ENCODE measurements around the gene TNS3. TPM values are rescaled to one million over a fixed set of nuclear protein-coding genes. Genes with fewer than 3 reads are reported as not detected.

Gene TNS3
- total and polyA plus RNA-seq, 4 donors = 40.5 to 140 (median 86.7) TPM

DNA sequence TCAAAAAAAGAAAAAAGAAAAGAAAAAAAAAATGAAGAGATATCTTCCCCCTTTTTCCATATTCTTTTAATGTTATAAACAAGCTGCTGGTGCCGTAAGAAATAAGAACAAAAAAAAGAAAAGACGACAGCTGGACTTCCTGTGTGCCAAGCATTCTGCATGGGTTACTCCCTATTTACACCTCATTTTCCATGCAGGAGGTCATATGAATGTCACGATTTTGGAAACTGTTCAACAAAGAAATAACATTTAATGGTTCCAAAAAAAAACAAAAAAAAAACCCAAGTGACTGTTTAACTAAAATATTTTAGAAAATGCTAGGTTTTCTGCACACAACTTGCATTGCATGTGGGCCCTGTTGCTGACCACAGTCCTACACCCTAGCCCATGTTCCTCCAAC is 159.3 kb downstream of the TNS3 start:
- intact Hi-C loops (cut with DNase I) = loop anchor here in 1 of 2 donors (5.0 kb wide), 1 partner anchor 85 kb away; no protein-coding TSS in a partner anchor
- peak overlapping the region in 1 of 2 donors; percentile 23 for H3K27ac ChIP-seq (ENCODE audit: low read depth in 1 of 2, low read length in 2 of 2)
- ATAC-seq (ENCODE audit: low FRiP score) = no peak
- no peak for DNase-seq
- no peaks in the 10 kb centered on the region for H3K4me1 ChIP-seq (ENCODE audit: control insufficient read depth in 1 of 2, insufficient read depth in 2 of 2, low read length in 2 of 2)
- no peak overlapping the region for H3K4me3 ChIP-seq (ENCODE audit: low read length in 2 of 2)
- H3K27me3 ChIP-seq (ENCODE audit: control insufficient read depth in 1 of 2, insufficient read depth in 2 of 2, low read length in 1 of 2) = no peaks in the 10 kb centered on the region
- H3K36me3 ChIP-seq (ENCODE audit: control insufficient read depth in 1 of 2, insufficient read depth in 2 of 2, low read length in 1 of 2) = peaks cover 0 to 4% of the 10 kb centered on the region in 2 donors
- H3K9me3 ChIP-seq (ENCODE audit: control insufficient read depth, low read length) = no peaks in the 10 kb centered on the region
- 1 to 18% methylated on average over 3 of the region's 3 CpGs for WGBS, 2 donors

DNA sequence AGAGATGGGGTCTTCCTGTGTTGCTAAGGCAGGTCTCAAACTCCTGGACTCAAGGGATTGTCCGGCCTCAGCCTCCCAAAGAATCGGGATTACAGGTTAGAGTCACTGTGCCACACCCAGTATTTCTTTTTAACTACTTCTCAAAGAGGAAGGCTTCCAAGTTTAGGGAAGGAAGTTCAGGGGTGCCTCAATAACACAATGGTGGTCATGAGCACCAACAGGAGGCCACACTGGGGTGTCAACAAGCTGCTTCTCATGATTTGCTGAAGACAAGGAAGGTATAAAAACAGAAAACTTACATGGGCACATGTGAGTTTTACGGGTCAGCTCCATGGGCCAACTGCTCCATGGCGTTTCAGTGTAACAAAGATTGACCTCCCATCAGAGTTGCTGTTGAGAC is 160.5 kb downstream of the TNS3 start:
- H3K4me1 ChIP-seq (ENCODE audit: control insufficient read depth in 1 of 2, insufficient read depth in 2 of 2, low read length in 2 of 2) = no peaks in the 10 kb centered on the region
- peaks cover 0 to 4% of the 10 kb centered on the region in 2 donors for H3K36me3 ChIP-seq (ENCODE audit: control insufficient read depth in 1 of 2, insufficient read depth in 2 of 2, low read length in 1 of 2)
- no peak for ATAC-seq (ENCODE audit: low FRiP score)
- no peaks in the 10 kb centered on the region for H3K9me3 ChIP-seq (ENCODE audit: control insufficient read depth, low read length)
- no peak for DNase-seq
- H3K27me3 ChIP-seq (ENCODE audit: control insufficient read depth in 1 of 2, insufficient read depth in 2 of 2, low read length in 1 of 2) = no peaks in the 10 kb centered on the region
- 95 to 97% methylated on average over 4 of the region's 4 CpGs for WGBS, 2 donors
- intact Hi-C loops (cut with DNase I) = loop anchor here in 1 of 2 donors (5.0 kb wide), 1 partner anchor 84 kb away; no protein-coding TSS in a partner anchor
- H3K4me3 ChIP-seq (ENCODE audit: low read length in 2 of 2) = no peak overlapping the region
- no peak overlapping the region for H3K27ac ChIP-seq (ENCODE audit: low read depth in 1 of 2, low read length in 2 of 2)

DNA sequence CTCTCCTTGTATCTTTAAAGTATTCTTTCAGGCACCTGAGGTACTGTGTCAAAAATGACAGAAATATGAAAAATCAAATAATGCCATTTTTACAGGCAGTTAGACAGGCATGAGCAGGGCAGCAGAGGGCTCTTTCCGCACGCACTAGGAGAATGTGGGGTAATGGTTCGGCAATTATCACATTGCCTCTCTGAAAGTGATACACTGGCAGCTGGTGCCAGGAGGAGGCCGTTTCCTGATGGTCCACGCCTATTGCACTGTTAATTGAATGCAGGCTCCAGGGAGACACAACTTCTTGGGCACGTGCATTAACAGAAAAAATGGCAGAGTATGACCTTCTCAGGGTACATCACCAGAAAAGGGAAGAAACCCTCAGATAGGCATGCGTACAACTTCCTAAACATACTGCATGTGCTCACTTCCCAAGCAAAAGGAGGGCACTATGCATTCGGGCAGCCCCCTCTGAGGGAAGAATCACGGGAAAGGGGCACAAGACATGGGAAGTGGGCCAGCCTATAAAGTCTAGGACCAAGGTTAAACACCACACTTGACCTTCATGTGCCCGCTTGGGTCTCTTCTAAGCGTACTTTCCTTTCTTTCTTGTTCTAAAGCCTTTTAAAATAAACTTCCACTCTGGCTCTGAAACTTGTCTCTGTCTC is 161.7 kb downstream of the TNS3 start:
- H3K36me3 ChIP-seq (ENCODE audit: control insufficient read depth in 1 of 2, insufficient read depth in 2 of 2, low read length in 1 of 2) = peaks cover 0 to 4% of the 10 kb centered on the region in 2 donors
- H3K9me3 ChIP-seq (ENCODE audit: control insufficient read depth, low read length) = no peaks in the 10 kb centered on the region

DNA sequence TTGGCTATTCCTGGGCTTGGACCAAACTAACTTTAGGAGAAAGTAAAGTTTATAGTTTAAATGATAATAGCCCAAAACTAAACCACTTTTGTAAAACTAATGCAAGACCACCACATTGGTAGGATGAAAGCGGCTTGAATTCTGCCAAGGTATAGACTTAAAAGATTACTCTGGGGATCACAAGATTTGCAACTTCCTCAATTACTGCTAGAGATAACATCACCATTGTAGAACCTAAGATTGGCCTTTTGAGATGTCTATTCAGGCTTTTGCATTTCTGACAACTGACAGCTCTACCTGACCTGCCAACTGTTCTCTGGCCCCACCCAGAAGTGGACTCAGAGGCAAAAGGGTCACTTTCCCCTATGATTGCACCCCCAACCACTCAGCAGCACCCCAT is 162.4 kb downstream of the TNS3 start:
- WGBS, 2 donors = 97 to 100% methylated on average over 1 of the region's 1 CpG
- H3K4me3 ChIP-seq (ENCODE audit: low read length in 2 of 2) = no peak overlapping the region
- DNase-seq = no peak
- no peaks in the 10 kb centered on the region for H3K9me3 ChIP-seq (ENCODE audit: control insufficient read depth, low read length)
- no peak for ATAC-seq (ENCODE audit: low FRiP score)
- no peaks in the 10 kb centered on the region for H3K27me3 ChIP-seq (ENCODE audit: control insufficient read depth in 1 of 2, insufficient read depth in 2 of 2, low read length in 1 of 2)
- H3K36me3 ChIP-seq (ENCODE audit: control insufficient read depth in 1 of 2, insufficient read depth in 2 of 2, low read length in 1 of 2) = peaks cover 0 to 4% of the 10 kb centered on the region in 2 donors
- intact Hi-C loops (cut with DNase I) = no loop called here
- H3K4me1 ChIP-seq (ENCODE audit: control insufficient read depth in 1 of 2, insufficient read depth in 2 of 2, low read length in 2 of 2) = no peaks in the 10 kb centered on the region
- H3K27ac ChIP-seq (ENCODE audit: low read depth in 1 of 2, low read length in 2 of 2) = no peak overlapping the region

More for the DNA sequence above, 161.7 kb downstream of the TNS3 start:
- no peaks in the 10 kb centered on the region for H3K4me1 ChIP-seq (ENCODE audit: control insufficient read depth in 1 of 2, insufficient read depth in 2 of 2, low read length in 2 of 2)
- ATAC-seq (ENCODE audit: low FRiP score) (no peak), DNase-seq (no peak)
- WGBS, 2 donors = 95 to 98% methylated on average over 11 of the region's 11 CpGs
- H3K4me3 ChIP-seq (ENCODE audit: low read length in 2 of 2) = no peak overlapping the region
- H3K27ac ChIP-seq (ENCODE audit: low read depth in 1 of 2, low read length in 2 of 2) = no peak overlapping the region
- no peaks in the 10 kb centered on the region for H3K27me3 ChIP-seq (ENCODE audit: control insufficient read depth in 1 of 2, insufficient read depth in 2 of 2, low read length in 1 of 2)
- intact Hi-C loops (cut with DNase I) = loop anchor here in 1 of 2 donors (5.0 kb wide), 1 partner anchor 83 kb away; no protein-coding TSS in a partner anchor

DNA sequence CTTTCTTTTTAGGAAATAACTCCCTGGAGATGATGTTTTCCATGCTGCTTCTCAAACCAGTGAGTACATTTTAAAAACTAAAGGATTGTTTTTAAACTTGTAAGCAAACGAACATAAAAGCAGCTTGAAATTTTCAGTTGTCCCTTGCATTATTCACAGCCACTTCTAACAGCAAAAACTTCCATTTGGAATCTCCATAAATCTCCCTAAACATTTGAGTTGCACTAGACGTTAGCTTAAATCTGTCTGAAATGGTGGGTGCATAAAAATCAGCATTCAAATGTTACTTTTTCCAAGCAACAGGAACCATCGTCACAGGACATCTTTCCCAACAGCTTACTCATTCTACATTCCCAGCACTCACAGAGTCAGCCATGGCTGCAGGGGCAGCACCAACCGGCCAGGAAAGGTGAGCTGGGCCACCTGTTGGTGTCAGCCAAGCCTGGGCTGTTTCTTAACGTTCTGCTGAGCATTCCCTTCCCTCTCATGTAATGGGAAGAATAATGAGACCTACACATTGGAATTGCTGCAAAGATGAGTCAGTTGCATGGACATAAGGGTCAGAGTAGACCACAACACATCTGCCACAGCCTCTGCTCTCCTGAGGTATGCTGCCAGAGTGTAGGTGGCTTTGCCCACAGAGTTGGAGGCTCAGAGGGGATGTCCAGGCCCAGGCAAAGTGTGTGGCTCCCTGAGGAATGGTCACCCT is 163.2 kb downstream of the TNS3 start:
- no peaks in the 10 kb centered on the region for H3K27me3 ChIP-seq (ENCODE audit: control insufficient read depth in 1 of 2, insufficient read depth in 2 of 2, low read length in 1 of 2)
- DNase-seq (no peak), ATAC-seq (ENCODE audit: low FRiP score) (no peak)
- H3K9me3 ChIP-seq (ENCODE audit: control insufficient read depth, low read length) = no peaks in the 10 kb centered on the region
- H3K27ac ChIP-seq (ENCODE audit: low read depth in 1 of 2, low read length in 2 of 2) = no peak overlapping the region
- intact Hi-C loops (cut with DNase I) = no loop called here
- H3K4me3 ChIP-seq (ENCODE audit: low read length in 2 of 2) = no peak overlapping the region
- WGBS, 2 donors = 27 to 31% methylated on average over 5 of the region's 5 CpGs
- no peaks in the 10 kb centered on the region for H3K4me1 ChIP-seq (ENCODE audit: control insufficient read depth in 1 of 2, insufficient read depth in 2 of 2, low read length in 2 of 2)
- H3K36me3 ChIP-seq (ENCODE audit: control insufficient read depth in 1 of 2, insufficient read depth in 2 of 2, low read length in 1 of 2) = peaks cover 0 to 4% of the 10 kb centered on the region in 2 donors

DNA sequence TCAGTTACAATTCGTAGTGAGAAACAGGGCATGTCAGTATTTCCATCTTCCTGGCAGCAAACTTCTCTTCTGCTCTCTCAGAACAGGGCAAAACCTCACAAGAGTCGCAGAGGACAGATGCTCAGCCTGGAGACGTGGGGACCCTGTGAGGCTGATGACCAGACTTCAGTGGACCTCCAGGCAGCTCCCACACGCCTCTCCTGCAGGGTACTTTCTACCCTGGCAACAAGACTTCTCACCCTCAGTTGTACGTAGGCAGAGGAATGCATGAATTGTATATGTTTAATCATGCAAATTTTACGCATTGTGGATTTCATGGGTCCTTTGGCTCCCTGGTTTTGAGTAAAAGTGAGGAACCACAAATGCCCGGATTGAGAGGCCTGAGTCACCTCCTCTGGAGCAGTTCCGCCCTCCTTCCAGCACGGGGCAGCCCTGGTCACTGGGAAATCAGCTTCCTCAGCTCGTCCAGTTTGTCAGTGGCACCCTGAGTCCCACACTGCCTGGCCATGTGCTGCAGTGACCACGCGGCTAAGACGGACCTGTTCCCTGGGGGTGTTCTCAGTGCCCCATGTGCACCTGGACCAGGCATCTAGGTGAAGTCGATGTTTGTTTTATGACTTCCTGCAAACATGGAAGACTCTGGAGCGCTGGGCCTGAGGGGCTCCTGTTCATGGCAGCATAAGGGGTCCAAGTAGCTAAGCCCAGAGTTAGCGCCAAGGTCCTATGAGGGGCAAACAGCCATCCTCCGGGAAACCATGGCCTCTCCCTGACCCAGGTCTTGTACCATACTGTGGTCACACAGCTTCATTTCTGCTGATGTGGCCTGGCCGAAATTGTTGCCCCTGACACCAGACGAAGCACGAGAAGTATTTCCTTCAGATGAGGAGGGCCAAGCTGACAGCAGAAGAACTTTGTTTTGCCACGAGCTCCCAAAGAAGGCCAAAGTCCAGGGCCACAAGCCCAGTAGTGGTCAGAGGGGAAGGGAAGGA is 165.1 kb downstream of the TNS3 start:
- Histone ChIP-seq H3K27ac (ENCODE audit: low read depth in 1 of 2, low read length in 2 of 2) (peak overlapping the region in 1 of 2 donors; percentile 24), H3K4me1 (ENCODE audit: control insufficient read depth in 1 of 2, insufficient read depth in 2 of 2, low read length in 2 of 2) (no peaks in the 10 kb centered on the region), H3K27me3 (ENCODE audit: control insufficient read depth in 1 of 2, insufficient read depth in 2 of 2, low read length in 1 of 2) (no peaks in the 10 kb centered on the region), H3K9me3 (ENCODE audit: control insufficient read depth, low read length) (no peaks in the 10 kb centered on the region), H3K36me3 (ENCODE audit: control insufficient read depth in 1 of 2, insufficient read depth in 2 of 2, low read length in 1 of 2) (peaks cover 0 to 7% of the 10 kb centered on the region in 2 donors), H3K4me3 (ENCODE audit: low read length in 2 of 2) (no peak overlapping the region)
- intact Hi-C loops (cut with DNase I) = no loop called here
- WGBS, 2 donors = 63 to 67% methylated on average over 21 of the region's 21 CpGs
- no peak for DNase-seq
- no peak for ATAC-seq (ENCODE audit: low FRiP score)

DNA sequence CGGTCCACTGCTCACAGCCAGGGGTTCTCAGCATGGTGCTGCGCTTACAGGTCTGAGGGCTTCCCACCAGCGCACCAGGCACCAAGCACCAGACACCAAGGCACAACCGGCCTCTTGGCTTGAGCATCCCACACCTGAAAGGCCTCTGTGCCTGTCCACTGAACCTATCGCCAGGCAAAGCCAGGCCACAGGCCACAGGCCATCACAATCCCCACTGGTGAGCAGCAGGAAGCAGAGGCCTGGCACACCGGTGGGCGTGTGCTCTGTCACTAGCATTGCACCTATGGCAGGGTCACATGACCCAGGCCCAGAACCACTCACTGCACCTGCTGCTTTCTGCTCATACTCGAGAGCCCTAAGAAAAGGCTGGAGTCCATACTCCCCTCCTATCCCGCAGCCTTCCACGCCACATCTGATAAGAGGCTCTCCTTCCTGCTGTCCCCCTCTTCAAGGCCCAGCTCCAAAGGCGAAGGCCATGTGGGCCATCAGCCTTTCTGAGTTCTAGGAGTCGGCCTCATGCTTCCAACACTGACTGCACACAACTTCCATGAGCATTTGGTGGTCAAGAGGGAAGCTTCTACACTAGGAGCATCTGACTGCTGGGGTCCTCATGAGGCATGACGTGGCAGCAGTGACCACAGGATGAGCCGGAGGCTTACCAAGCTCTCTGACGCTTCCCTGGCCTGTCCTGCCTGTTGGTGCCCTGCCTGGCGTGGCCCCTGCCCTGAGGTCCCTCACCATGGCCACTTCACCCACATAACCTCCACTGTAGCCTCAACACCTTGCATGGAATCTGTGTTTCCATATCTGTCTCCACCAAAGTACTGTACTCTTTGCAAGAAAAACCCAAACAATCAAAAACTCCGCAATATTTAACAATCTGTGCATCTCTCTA is 166.3 kb downstream of the TNS3 start:
- Histone ChIP-seq H3K4me3 (ENCODE audit: low read length in 2 of 2) (no peak overlapping the region), H3K36me3 (ENCODE audit: control insufficient read depth in 1 of 2, insufficient read depth in 2 of 2, low read length in 1 of 2) (peaks cover 0 to 10% of the 10 kb centered on the region in 2 donors), H3K27ac (ENCODE audit: low read depth in 1 of 2, low read length in 2 of 2) (no peak overlapping the region), H3K27me3 (ENCODE audit: control insufficient read depth in 1 of 2, insufficient read depth in 2 of 2, low read length in 1 of 2) (no peaks in the 10 kb centered on the region), H3K4me1 (ENCODE audit: control insufficient read depth in 1 of 2, insufficient read depth in 2 of 2, low read length in 2 of 2) (no peaks in the 10 kb centered on the region), H3K9me3 (ENCODE audit: control insufficient read depth, low read length) (no peaks in the 10 kb centered on the region)
- ATAC-seq (ENCODE audit: low FRiP score) (no peak), DNase-seq (no peak)
- WGBS, 2 donors = 94% methylated on average over 17 of the region's 17 CpGs
- intact Hi-C loops (cut with DNase I) = no loop called here

All from aorta (tissue), 5 donors.